ENCODE data around the gene PTGIS. TPM values are rescaled to one million over a fixed set of nuclear protein-coding genes. Genes with fewer than 3 reads are reported as not detected.

The PTGIS gene
- total and polyA plus RNA-seq, 2 donors (not counting 3 experiments of a cell fraction or from before 2014, with no cell fraction given) = 6.2 to 11.8 TPM

GRCh38 chr20:49505518-49505917 is 62.4 kb downstream of the PTGIS start:
- Histone ChIP-seq H3K4me2 (ENCODE audit: insufficient read depth, low read length) (no peak overlapping the region), H3K4me3 (replicated peaks in 1 of 3; ENCODE audit: insufficient read depth in 1 of 3, low read depth in 1 of 3, low read length in 3 of 3) (no peak overlapping the region), H3K9ac (replicated peaks; ENCODE audit: extremely low read depth, insufficient read depth, low read length) (no peak overlapping the region), H4K20me1 (replicated peaks; ENCODE audit: control insufficient read depth, extremely low read depth, insufficient read depth, low read length) (no peaks in the 10 kb centered on the region), H3K27ac (ENCODE audit: insufficient read depth, low read depth, low read length) (no peak overlapping the region), H3K36me3 (ENCODE audit: control insufficient read depth in 2 of 2, extremely low read depth in 1 of 2, insufficient read depth in 2 of 2, low read length in 2 of 2) (no peaks in the 10 kb centered on the region), H3K9me1 (replicated peaks; ENCODE audit: control insufficient read depth, extremely low read depth, insufficient read depth, low read length) (no peaks in the 10 kb centered on the region), H3K4me1 (ENCODE audit: control insufficient read depth, extremely low read depth, insufficient read depth, low read length) (no peaks in the 10 kb centered on the region), H3K27me3 (ENCODE audit: control insufficient read depth in 2 of 2, insufficient read depth in 2 of 2, low read length in 2 of 2) (peaks cover 4 to 9% of the 10 kb centered on the region in 2 experiments), H2AFZ (ENCODE audit: low read depth, low read length) (no peak overlapping the region), H3K79me2 (ENCODE audit: control insufficient read depth, insufficient read depth, low read length) (no peaks in the 10 kb centered on the region), H3K9me3 (replicated peaks; ENCODE audit: control insufficient read depth, insufficient read depth, low read length) (no peaks in the 10 kb centered on the region)
- FAIRE-seq = no peak
- ChIA-PET POLR2A (no interaction called here), CTCF (interaction anchor here (0.8 to 6.5 kb wide), 14 partner anchors 12 to 259 kb away, joined by 3 to 77 read pairs (median 4); no protein-coding TSS in a partner anchor)
- intact Hi-C loops (cut with micrococcal nuclease) = no loop called here
- dilution Hi-C loops (cut with MboI; ENCODE audit: extremely low pct_ligation_motif_present, low sequenced_read_pairs) = no loop called here
- peak; percentile 47 for DNase-seq (ENCODE audit: low read depth, low spot score)
- no TSS peak for BruUV-seq (replicated peaks)
- TF ChIP-seq POLR2A (IDR thresholded peaks at IDR 0.05; ENCODE audit: low read depth, low read length) (no peak), JUN (IDR thresholded peaks at IDR 0.05; ENCODE audit: borderline replicate concordance, insufficient read depth, insufficient read length, low read depth) (no peak), EZH2 (IDR thresholded peaks at IDR 0.05; ENCODE audit: borderline replicate concordance, low read depth, low read length, severe bottlenecking) (no peak), POLR2AphosphoS5 (IDR thresholded peaks at IDR 0.05; ENCODE audit: insufficient read depth, low read depth, low read length) (no peak), FOS (IDR thresholded peaks at IDR 0.05; ENCODE audit: borderline replicate concordance, insufficient read depth, low read length) (no peak), MYC (IDR thresholded peaks at IDR 0.05; ENCODE audit: low read depth, low read length) (no peak), GATA2 (IDR thresholded peaks at IDR 0.05; ENCODE audit: insufficient read depth, insufficient read length, low read depth, low read length) (no peak)
- TF ChIP-seq, protein P1, sequence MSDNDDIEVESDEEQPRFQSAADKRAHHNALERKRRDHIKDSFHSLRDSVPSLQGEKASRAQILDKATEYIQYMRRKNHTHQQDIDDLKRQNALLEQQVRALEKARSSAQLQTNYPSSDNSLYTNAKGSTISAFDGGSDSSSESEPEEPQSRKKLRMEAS (IDR thresholded peaks at IDR 0.05; ENCODE audit: insufficient read depth, insufficient read length) = no peak
- TF ChIP-seq, protein P2, sequence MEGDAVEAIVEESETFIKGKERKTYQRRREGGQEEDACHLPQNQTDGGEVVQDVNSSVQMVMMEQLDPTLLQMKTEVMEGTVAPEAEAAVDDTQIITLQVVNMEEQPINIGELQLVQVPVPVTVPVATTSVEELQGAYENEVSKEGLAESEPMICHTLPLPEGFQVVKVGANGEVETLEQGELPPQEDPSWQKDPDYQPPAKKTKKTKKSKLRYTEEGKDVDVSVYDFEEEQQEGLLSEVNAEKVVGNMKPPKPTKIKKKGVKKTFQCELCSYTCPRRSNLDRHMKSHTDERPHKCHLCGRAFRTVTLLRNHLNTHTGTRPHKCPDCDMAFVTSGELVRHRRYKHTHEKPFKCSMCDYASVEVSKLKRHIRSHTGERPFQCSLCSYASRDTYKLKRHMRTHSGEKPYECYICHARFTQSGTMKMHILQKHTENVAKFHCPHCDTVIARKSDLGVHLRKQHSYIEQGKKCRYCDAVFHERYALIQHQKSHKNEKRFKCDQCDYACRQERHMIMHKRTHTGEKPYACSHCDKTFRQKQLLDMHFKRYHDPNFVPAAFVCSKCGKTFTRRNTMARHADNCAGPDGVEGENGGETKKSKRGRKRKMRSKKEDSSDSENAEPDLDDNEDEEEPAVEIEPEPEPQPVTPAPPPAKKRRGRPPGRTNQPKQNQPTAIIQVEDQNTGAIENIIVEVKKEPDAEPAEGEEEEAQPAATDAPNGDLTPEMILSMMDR (IDR thresholded peaks at IDR 0.05; ENCODE audit: extremely low read depth in 1 of 2, insufficient read depth in 1 of 2, low read depth in 1 of 2, low read length in 2 of 2) = no peak
